HG03469 (cell line): ENCODE measurements around the gene CCDC18.

Experiments
- ATAC-seq: cut with Tn5 transposase; IDR thresholded peaks from one replicate; pipeline ENCODE4 v1.9.1; 2021; ENCODE audit warnings: mild to moderate bottlenecking, moderate library complexity, moderate number of reproducible peaks; ENCODE audit not compliant: unreplicated experiment

CCDC18 gene

DNA sequence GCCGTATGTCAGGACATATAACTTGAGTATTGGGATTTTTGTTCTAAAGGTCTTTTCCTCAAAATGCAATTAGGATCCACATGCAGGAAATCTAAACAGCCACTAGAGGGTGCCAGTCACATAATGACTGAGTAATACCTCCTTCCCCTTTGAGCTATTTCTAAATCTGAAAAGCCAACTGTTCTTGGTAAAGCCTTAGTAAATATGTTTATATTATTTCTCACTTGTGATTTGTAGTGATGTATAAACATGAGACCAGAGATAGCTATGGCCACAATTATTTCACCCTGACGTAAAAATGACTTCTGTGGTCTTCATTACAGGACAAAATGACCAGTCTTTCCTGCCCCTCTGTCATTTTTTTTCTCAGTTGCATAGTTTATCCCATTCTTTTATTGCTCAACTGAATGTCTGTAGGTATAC is 124.2 kb downstream of the CCDC18 start:
- ATAC-seq, result no peak

DNA sequence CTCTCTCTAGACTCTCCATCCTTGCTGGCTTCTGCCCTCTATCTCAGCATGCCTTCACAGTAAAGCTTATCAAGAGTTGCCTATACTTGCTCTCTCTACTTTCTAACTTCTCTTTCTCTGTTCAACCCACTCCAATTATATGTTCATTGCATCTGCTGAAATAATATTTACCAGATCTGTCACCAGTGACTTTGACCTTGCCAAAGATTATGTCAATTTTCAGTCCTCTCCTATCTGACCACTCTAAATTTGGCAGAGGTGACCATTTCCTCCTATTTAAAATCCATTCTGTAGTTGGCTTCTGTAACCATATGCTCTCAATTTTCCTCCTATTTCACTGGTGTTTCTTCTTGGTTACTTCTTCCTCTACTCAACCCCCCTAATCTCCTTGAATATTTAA is 126.4 kb downstream of the CCDC18 start:
- ATAC-seq, result no peak

DNA sequence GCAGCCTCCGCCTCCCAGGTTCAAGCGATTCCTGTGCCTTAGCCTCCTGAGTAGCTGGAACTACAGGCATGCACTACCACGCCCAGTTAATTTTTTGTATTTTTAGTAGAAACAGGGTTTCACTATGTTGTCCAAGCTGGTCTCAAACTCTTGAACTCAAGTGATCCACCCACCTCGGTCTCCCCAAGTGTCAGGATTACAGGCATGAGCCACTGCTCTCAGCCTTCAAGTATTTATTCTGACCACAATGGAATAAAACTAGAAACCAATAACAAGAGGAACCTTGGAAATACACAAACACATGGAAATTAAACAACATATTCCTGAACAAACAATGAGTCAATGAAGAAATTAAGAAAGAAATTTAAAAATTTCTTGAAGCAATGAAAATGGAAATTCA is 132.5 kb downstream of the CCDC18 start:
- no peak for ATAC-seq

DNA sequence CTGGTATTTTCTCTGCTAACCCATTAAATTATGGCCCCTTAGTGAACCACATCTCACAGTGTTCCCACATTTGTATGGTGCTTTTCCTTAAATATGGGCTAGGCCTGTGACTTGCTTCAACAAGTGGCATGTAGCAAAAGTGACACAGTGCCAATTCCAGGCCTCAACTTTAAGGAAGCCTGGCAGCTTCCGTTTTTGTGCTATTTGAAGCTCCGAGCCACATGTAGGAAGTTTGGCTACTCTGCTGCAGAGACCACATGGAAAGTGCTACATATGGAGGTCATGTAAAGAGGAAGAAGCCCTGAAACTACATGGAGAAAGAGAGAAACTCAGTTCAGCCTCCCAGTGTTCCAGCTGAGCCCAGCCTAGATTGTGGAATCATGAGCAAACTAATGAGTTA is 136.7 kb downstream of the CCDC18 start:
- no peak for ATAC-seq

DNA sequence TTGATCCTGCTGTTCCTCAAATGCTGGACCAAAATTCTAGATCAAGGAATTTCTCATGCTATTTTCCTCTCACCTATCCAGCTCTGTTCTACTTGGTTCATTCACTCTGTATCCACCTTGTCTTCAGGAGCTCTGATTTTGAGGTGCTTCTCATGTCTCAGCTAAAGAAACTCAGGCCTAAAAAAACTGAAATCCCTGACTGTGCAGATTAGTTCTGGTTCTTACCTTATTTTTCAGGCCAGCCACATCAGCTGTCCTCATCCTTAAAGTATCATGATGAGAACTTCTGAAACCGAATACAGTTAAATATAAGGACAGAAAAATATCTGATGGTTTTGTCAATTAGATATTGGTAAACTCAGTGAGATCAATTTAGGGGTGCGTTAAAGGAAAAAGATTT is 137.4 kb downstream of the CCDC18 start:
- ATAC-seq, result no peak

DNA sequence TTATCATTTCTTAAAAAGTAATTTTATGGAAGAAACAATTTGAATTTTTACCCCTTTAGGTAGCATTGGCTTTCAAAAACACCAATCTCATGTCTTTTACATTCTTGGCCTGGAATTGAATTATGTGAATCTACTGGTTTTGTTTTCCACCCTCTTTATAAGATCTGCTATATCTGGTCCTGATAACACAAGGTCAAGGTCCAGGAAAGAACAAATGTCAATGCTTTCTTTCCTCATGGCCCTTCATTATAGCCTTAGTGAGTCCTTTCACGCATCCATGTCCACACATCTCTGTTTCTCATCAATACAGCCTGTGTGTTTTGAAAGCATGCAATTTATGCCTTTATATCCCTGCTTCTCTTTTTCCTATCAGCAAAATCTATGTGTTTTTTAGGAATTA is 141.2 kb downstream of the CCDC18 start:
- ATAC-seq, result no peak

DNA sequence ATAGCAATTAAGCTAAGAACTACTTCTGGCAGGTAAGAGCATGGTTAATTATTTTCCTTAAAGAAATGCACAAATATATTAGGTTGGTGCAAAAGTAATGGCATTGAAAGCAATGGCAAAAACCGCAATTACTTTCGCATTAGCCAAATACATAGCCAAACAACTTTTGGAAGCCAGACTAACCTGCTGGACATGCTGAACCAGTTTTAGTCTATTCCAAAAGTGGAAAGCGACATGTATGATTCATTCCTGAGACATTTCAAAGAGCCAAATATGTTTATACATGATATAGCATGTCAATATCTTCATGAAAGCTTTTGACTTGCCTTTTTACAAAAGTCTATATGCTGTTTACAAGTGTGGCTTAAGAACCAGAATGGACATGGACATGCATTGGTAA is 141.8 kb downstream of the CCDC18 start:
- ATAC-seq, result no peak

DNA sequence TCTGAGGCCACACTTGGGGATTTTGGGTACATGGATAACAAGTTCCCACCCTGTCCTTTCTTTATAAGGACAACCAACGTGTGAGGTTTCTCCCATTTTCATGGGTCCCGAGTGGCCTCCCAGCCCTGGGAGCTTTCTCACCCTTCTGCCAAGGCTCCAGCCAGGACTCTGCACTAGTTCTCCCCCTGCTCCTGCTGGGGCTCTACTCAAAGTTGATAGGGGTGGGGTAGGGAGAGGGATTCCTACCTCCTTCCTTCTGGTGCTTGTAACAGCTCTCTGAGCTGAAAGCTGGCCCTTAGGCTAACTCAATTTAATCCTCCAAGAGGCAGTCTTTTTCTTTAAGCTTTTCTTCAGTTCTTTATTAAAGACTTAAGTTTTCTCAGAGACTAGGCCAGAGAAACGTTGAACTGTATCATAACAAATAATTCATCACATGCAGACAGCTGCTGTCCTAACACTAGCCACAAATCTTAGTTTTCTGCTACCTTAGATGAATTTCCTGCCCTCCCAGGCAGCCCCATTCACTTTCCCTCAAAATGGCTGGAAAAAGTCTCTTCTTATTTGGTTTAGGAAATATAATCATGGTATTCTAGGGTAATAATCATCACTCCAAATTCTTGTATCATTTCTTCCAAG is 142.8 kb downstream of the CCDC18 start:
- no peak for ATAC-seq

DNA sequence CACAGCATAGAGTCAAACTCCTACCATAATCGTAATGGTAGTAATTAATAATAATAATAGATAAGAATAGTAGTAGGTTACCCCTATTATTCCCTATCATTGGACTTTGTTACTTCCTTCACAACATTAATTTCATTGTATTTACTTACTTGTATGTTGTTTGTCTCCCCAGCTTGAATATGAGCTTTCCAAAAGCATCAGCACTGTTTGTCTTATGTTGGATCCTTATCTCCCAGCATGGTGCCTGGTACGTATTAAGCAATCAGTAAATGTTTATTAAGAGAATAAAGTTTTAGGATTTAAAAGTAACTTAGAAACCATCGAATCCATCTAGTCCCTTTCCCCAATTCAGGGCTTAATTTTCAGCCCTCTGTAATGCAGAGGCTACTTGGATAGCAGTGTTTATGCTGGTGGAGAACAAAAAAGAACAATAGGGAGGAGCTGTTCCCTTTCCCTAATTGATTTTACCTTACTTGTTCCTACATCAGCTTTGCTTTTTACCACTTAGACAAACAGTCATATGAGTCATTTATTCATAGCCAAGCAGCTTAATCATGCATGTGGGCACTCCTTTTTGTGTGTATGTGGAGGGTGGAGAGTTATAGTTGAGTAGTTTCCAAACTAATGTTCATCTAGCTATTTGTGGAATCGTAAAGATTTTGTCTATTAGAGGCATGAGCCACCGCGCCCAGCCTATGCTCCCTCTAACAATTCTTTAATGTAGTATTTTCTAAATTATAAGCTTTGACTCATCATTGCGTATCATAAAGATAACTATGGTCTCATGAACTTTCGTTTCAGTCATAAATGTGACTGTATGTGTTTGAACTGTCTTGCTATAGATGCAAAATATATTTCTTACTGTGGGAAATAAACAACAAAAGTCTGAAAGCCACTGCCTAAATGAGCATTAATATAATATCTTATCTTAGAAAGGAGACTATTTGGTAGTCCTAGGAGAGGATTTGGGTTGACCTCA is 144.3 kb downstream of the CCDC18 start:
- no peak for ATAC-seq
